Neural cell (in vitro differentiated cells): ENCODE measurements around the gene RNF17.

Experiments used
- CTCF ChIP-seq: fragments of 450-650 bp; IDR thresholded peaks from 2 replicates; pipeline ENCODE4 v1.5.1; 2014; ENCODE audit warnings: antibody characterized with exemption, mild to moderate bottlenecking, moderate library complexity; ENCODE audit not compliant: poor library complexity, severe bottlenecking
- EP300 ChIP-seq: fragments of 450-650 bp; conservative IDR thresholded peaks from 2 replicates; pipeline ENCODE4 v1.6.1; 2014; ENCODE audit warnings: antibody characterized with exemption, mild to moderate bottlenecking, moderate library complexity; ENCODE audit not compliant: poor library complexity, severe bottlenecking
- EZH2 ChIP-seq: fragments of 200-600, 300-800 bp; shearing (Covaris generic), sonication (generic); IDR thresholded peaks from 2 replicates; pipeline ENCODE4 v1.6.1; 2014; ENCODE audit warnings: antibody characterized with exemption, low read length, borderline replicate concordance, mild to moderate bottlenecking; ENCODE audit not compliant: insufficient read depth, poor library complexity, severe bottlenecking
- POLR2AphosphoS5 ChIP-seq: IDR thresholded peaks from 2 replicates; pipeline ENCODE4 v1.6.1; 2012
- RAD21 ChIP-seq: fragments of 450-650 bp; conservative IDR thresholded peaks from 2 replicates; pipeline ENCODE4 v1.6.1; 2014; ENCODE audit warnings: antibody characterized with exemption, mild to moderate bottlenecking, moderate library complexity
- REST ChIP-seq: IDR thresholded peaks from 2 replicates; pipeline ENCODE4 v1.6.1; 2012; ENCODE audit warnings: borderline replicate concordance
- SMC3 ChIP-seq: fragments of 450-650 bp; conservative IDR thresholded peaks from 2 replicates; pipeline ENCODE4 v1.6.1; 2014; ENCODE audit warnings: antibody characterized with exemption, mild to moderate bottlenecking, moderate library complexity; ENCODE audit not compliant: poor library complexity
- TAF1 ChIP-seq: IDR thresholded peaks from 2 replicates; pipeline ENCODE4 v1.6.1; 2012; ENCODE audit warnings: low read depth

DNA sequence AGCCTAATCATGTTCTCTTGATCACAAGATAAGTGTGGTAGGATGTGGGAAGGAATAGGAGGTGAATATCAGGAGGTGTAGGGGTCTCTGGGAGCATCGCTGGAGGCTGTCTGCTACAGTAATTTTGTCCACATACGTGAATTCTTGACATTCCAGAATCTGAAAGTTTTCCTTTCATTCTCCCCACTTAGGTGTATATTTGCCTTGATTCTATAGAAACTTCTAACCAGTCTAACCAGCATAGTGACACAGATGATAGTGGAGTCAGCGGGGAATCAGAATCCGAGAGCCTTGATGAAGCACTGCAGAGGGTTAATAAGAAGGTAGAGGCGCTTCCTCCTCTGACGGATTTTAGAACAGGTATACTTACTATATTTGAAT, 106.4 kb downstream of the RNF17 start:
- TF ChIP-seq EZH2 = no peak
- no peak for TF ChIP-seq CTCF
- no peak for TF ChIP-seq REST
- no peak for TF ChIP-seq POLR2AphosphoS5
- TF ChIP-seq EP300 = no peak
- TF ChIP-seq SMC3 = no peak
- TF ChIP-seq RAD21 = no peak
- no peak for TF ChIP-seq TAF1
